GM12892 (cell line): ENCODE results near the gene ANKRD17.

ENCODE experiments used
- POLR2A ChIP-seq: IDR thresholded peaks from 2 replicates; pipeline ENCODE4 v1.6.1; 2011; ENCODE audit warnings: low read depth, low read length, control low read depth
- POLR2AphosphoS5 ChIP-seq: IDR thresholded peaks from 2 replicates; pipeline ENCODE4 v1.6.1; 2011; ENCODE audit warnings: low read depth, low read length, control low read depth
- TAF1 ChIP-seq: IDR thresholded peaks from 2 replicates; pipeline ENCODE4 v1.6.1; 2011; ENCODE audit warnings: low read depth, mild to moderate bottlenecking, control low read depth, low read length, borderline replicate concordance

DNA sequence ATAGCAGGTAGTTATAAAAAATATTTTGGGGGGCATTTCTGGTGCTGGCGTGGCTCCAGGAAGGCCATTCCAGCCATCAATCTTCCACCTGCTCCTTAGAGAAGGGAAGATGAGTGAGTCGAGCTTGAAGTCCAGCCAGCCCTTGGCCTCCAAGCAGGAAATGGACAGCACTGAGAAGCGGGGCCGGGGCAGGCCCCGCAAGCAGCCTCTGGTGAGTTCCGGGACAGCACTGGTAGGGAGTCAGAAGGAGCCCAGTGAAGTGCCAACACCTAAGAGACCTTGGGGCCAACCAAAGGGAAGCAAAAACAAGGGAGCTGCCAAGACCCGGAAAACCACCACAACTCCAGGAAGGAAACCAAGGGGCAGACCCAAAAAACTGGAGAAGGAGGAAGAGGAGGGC, 159.9 kb downstream of the ANKRD17 start:
- TF ChIP-seq POLR2AphosphoS5 = no peak
- TF ChIP-seq POLR2A = no peak
- no peak for TF ChIP-seq TAF1
